Astrocyte (in vitro differentiated cells and primary cell): Measurements from ENCODE around the gene UBE2QL1. TPM values are rescaled to one million over a fixed set of nuclear protein-coding genes. Genes with fewer than 3 reads are reported as not detected.

ENCODE experiments used
- DNase-seq: peaks from one replicate; pipeline ENCODE4 v3.0.0-alpha.2; 2010; ENCODE audit warnings: low read depth
- FAIRE-seq: peaks from 2 replicates; lab custom pipeline; 2011; peaks lifted over from hg19 to GRCh38; lab: Jason Lieb, UNC
- H2AFZ ChIP-seq: 2 replicates; pipeline ENCODE4 v1.6.0; 2012; ENCODE audit warnings: low read depth, low read length, inconsistent platforms
- H3K27ac ChIP-seq: 2 replicates; pipeline ENCODE4 v1.5.1; 2011; ENCODE audit warnings: low read depth, low read length, inconsistent platforms
- H3K27me3 ChIP-seq: 2 replicates; pipeline ENCODE4 v1.6.0; 2011; ENCODE audit warnings: low read length, inconsistent platforms; ENCODE audit not compliant: insufficient read depth
- H3K36me3 ChIP-seq: 2 replicates; pipeline ENCODE4 v1.5.1; 2011; ENCODE audit warnings: low read length, inconsistent platforms; ENCODE audit not compliant: insufficient read depth
- H3K4me1 ChIP-seq: 2 replicates; pipeline ENCODE4 v1.5.1; 2011; ENCODE audit warnings: low read length, inconsistent platforms; ENCODE audit not compliant: insufficient read depth
- H3K4me2 ChIP-seq: 2 replicates; pipeline ENCODE4 v1.6.0; 2012; ENCODE audit warnings: low read length, inconsistent platforms
- H3K4me3 ChIP-seq: 2 replicates; pipeline ENCODE4 v1.5.1; 2011; ENCODE audit warnings: low read depth, mild to moderate bottlenecking, low read length, inconsistent platforms; ENCODE audit not compliant: insufficient read depth
- H3K79me2 ChIP-seq: 2 replicates; pipeline ENCODE4 v1.6.0; 2012; ENCODE audit warnings: mild to moderate bottlenecking, low read length, inconsistent platforms; ENCODE audit not compliant: insufficient read depth
- H3K9ac ChIP-seq: 2 replicates; pipeline ENCODE4 v1.6.0; 2012; ENCODE audit warnings: mild to moderate bottlenecking, low read length, inconsistent platforms
- H3K9me3 ChIP-seq: 2 replicates; pipeline ENCODE4 v1.5.1; 2012; ENCODE audit warnings: low read depth, mild to moderate bottlenecking, low read length, inconsistent platforms; ENCODE audit not compliant: insufficient read depth
- H4K20me1 ChIP-seq: 2 replicates; pipeline ENCODE4 v1.6.0; 2012; ENCODE audit warnings: low read length, inconsistent platforms; ENCODE audit not compliant: insufficient read depth
- H3K27ac Mint-ChIP-seq: one replicate; pipeline ENCODE4 v1.8.0; 2021; ENCODE audit warnings: mild to moderate bottlenecking, mixed read lengths; ENCODE audit not compliant: unreplicated experiment
- H3K27me3 Mint-ChIP-seq: one replicate; pipeline ENCODE4 v1.8.0; 2021; ENCODE audit warnings: low read depth, mixed read lengths; ENCODE audit not compliant: unreplicated experiment
- H3K36me3 Mint-ChIP-seq: one replicate; pipeline ENCODE4 v1.8.0; 2021; ENCODE audit warnings: low read depth, mixed read lengths; ENCODE audit not compliant: unreplicated experiment
- H3K4me1 Mint-ChIP-seq: one replicate; pipeline ENCODE4 v1.8.0; 2021; ENCODE audit warnings: low read depth, mixed read lengths; ENCODE audit not compliant: unreplicated experiment
- H3K4me3 Mint-ChIP-seq: one replicate; pipeline ENCODE4 v1.8.0; 2021; ENCODE audit warnings: mild to moderate bottlenecking, moderate library complexity, mixed read lengths; ENCODE audit not compliant: unreplicated experiment
- H3K9me3 Mint-ChIP-seq: one replicate; pipeline ENCODE4 v1.8.0; 2021; ENCODE audit warnings: mild to moderate bottlenecking, mixed read lengths; ENCODE audit not compliant: unreplicated experiment
- EZH2 ChIP-seq: IDR thresholded peaks from 2 replicates; pipeline ENCODE4 v1.6.1; 2012; ENCODE audit warnings: mild to moderate bottlenecking, low read length, inconsistent platforms; ENCODE audit not compliant: insufficient read depth
- total RNA-seq: library from RNA; stranded (reverse); gene quantifications from 2 replicates; pipeline ENCODE4 v1.2.1, GENCODE V29; 2021
- TF ChIP-seq, protein P1 (sequence below): IDR thresholded peaks from 2 replicates; pipeline ENCODE4 v1.5.1; 2011; ENCODE audit warnings: low read depth, mild to moderate bottlenecking, inconsistent platforms, low read length, moderate library complexity; ENCODE audit not compliant: insufficient read depth

UBE2QL1 gene
- total RNA-seq, 1 donor from 2014 or later: 0.50 TPM

GRCh38 chr5:6408627-6409446 is 39.8 kb upstream of the UBE2QL1 start:
- H3K27ac Mint-ChIP-seq: peak overlapping the region; percentile 64
- TF ChIP-seq, protein P1, sequence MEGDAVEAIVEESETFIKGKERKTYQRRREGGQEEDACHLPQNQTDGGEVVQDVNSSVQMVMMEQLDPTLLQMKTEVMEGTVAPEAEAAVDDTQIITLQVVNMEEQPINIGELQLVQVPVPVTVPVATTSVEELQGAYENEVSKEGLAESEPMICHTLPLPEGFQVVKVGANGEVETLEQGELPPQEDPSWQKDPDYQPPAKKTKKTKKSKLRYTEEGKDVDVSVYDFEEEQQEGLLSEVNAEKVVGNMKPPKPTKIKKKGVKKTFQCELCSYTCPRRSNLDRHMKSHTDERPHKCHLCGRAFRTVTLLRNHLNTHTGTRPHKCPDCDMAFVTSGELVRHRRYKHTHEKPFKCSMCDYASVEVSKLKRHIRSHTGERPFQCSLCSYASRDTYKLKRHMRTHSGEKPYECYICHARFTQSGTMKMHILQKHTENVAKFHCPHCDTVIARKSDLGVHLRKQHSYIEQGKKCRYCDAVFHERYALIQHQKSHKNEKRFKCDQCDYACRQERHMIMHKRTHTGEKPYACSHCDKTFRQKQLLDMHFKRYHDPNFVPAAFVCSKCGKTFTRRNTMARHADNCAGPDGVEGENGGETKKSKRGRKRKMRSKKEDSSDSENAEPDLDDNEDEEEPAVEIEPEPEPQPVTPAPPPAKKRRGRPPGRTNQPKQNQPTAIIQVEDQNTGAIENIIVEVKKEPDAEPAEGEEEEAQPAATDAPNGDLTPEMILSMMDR: no peak
- no peak for TF ChIP-seq EZH2
- no peak for FAIRE-seq
- H3K36me3 Mint-ChIP-seq: peaks cover 3% of the 10 kb centered on the region
- Histone ChIP-seq H3K4me2 (no peak overlapping the region), H3K9ac (no peak overlapping the region), H3K9me3 (no peaks in the 10 kb centered on the region), H4K20me1 (no peaks in the 10 kb centered on the region), H3K4me3 (no peak overlapping the region), H3K4me1 (no peaks in the 10 kb centered on the region), H2AFZ (no peak overlapping the region), H3K27me3 (no peaks in the 10 kb centered on the region), H3K79me2 (no peaks in the 10 kb centered on the region), H3K36me3 (no peaks in the 10 kb centered on the region), H3K27ac (no peak overlapping the region)
- H3K27me3 Mint-ChIP-seq: peaks cover 18% of the 10 kb centered on the region
- no peak overlapping the region for H3K4me3 Mint-ChIP-seq
- H3K4me1 Mint-ChIP-seq: peaks cover 20% of the 10 kb centered on the region
- peaks cover 10% of the 10 kb centered on the region for H3K9me3 Mint-ChIP-seq
- DNase-seq: peak; percentile 0

GRCh38 chr5:6410421-6410820 is 38.2 kb upstream of the UBE2QL1 start:
- no peak for TF ChIP-seq EZH2
- TF ChIP-seq, protein P1: no peak
- Histone ChIP-seq H3K27me3 (no peaks in the 10 kb centered on the region), H3K4me3 (no peak overlapping the region), H3K9ac (no peak overlapping the region), H3K27ac (no peak overlapping the region), H4K20me1 (no peaks in the 10 kb centered on the region), H2AFZ (no peak overlapping the region), H3K9me3 (no peaks in the 10 kb centered on the region), H3K4me2 (no peak overlapping the region), H3K36me3 (no peaks in the 10 kb centered on the region), H3K4me1 (no peaks in the 10 kb centered on the region), H3K79me2 (no peaks in the 10 kb centered on the region)
- FAIRE-seq: no peak
- no peak for DNase-seq
- Mint-ChIP-seq H3K27ac (no peak overlapping the region), H3K9me3 (peaks cover 15% of the 10 kb centered on the region), H3K36me3 (peaks cover 3% of the 10 kb centered on the region), H3K4me1 (peaks cover 16% of the 10 kb centered on the region), H3K27me3 (peaks cover 29% of the 10 kb centered on the region), H3K4me3 (no peak overlapping the region)

GRCh38 chr5:6411141-6411540 is 37.5 kb upstream of the UBE2QL1 start:
- Histone ChIP-seq H3K4me3 (no peak overlapping the region), H3K9me3 (no peaks in the 10 kb centered on the region), H3K79me2 (no peaks in the 10 kb centered on the region), H3K27me3 (no peaks in the 10 kb centered on the region), H3K36me3 (no peaks in the 10 kb centered on the region), H3K4me2 (no peak overlapping the region), H3K4me1 (no peaks in the 10 kb centered on the region), H2AFZ (no peak overlapping the region), H4K20me1 (no peaks in the 10 kb centered on the region), H3K27ac (no peak overlapping the region), H3K9ac (no peak overlapping the region)
- peaks cover 16% of the 10 kb centered on the region for H3K4me1 Mint-ChIP-seq
- DNase-seq (no peak), FAIRE-seq (no peak)
- TF ChIP-seq, protein P1: no peak
- TF ChIP-seq EZH2: no peak
- H3K9me3 Mint-ChIP-seq: peaks cover 15% of the 10 kb centered on the region
- H3K4me3 Mint-ChIP-seq: no peak overlapping the region
- H3K27ac Mint-ChIP-seq: no peak overlapping the region
- H3K27me3 Mint-ChIP-seq: peaks cover 35% of the 10 kb centered on the region
- peaks cover 3% of the 10 kb centered on the region for H3K36me3 Mint-ChIP-seq
